Osteoblast (primary cell): ENCODE measurements around the gene ANKRD28. TPM values are rescaled to one million over a fixed set of nuclear protein-coding genes. Genes with fewer than 3 reads are reported as not detected.
A peak's percentile ranks its signal among the peaks of the same experiment; 100 is the strongest.
"Not testable (repeated sequence)": the region's sequence is repeated elsewhere in the genome, so short reads cannot be mapped to it uniquely, and the experiment has no call there.

ENCODE experiments used
- DNase-seq: peaks from one replicate; pipeline ENCODE4 v3.0.0; 2011; ENCODE audit warnings: low spot score, mixed read lengths; ENCODE audit not compliant: insufficient read length; ENCODE audit errors: missing footprints
- H2AFZ ChIP-seq: 2 replicates; pipeline ENCODE4 v1.6.0; 2011; ENCODE audit warnings: mild to moderate bottlenecking, low read length
- H3K27ac ChIP-seq: 2 replicates; pipeline ENCODE4 v1.5.1; 2011; ENCODE audit warnings: mild to moderate bottlenecking, low read depth, low read length, moderate library complexity
- H3K27me3 ChIP-seq: 2 replicates; pipeline ENCODE4 v1.6.0; 2012; ENCODE audit warnings: mild to moderate bottlenecking, control low read depth, inconsistent platforms, low read length, moderate library complexity; ENCODE audit not compliant: insufficient read depth
- H3K36me3 ChIP-seq: 2 replicates; pipeline ENCODE4 v1.5.1; 2011; ENCODE audit warnings: mild to moderate bottlenecking, low read length, control low read depth, moderate library complexity; ENCODE audit not compliant: insufficient read depth
- H3K4me1 ChIP-seq: 2 replicates; pipeline ENCODE4 v1.5.1; 2011; ENCODE audit warnings: mild to moderate bottlenecking, low read length, control low read depth, moderate library complexity; ENCODE audit not compliant: insufficient read depth
- H3K4me2 ChIP-seq: 2 replicates; pipeline ENCODE4 v1.6.0; 2011; ENCODE audit warnings: mild to moderate bottlenecking, low read length; ENCODE audit not compliant: insufficient read depth
- H3K4me3 ChIP-seq: fragments of 200-600 bp; sonication (generic); 3 replicates; pipeline ENCODE4 v1.5.1; 2012; ENCODE audit warnings: mild to moderate bottlenecking, low read length, inconsistent platforms; ENCODE audit not compliant: insufficient read depth
- H3K79me2 ChIP-seq: 2 replicates; pipeline ENCODE4 v1.6.0; 2012; ENCODE audit warnings: mild to moderate bottlenecking, low read length, control low read depth, inconsistent platforms; ENCODE audit not compliant: insufficient read depth
- H3K9me3 ChIP-seq: 2 replicates; pipeline ENCODE4 v1.5.1; 2011; ENCODE audit warnings: low read depth, low read length, control low read depth
- H4K20me1 ChIP-seq: 2 replicates; pipeline ENCODE4 v1.6.0; 2012; ENCODE audit warnings: mild to moderate bottlenecking, low read length, control low read depth; ENCODE audit not compliant: insufficient read depth
- CTCF ChIP-seq: IDR thresholded peaks from 2 replicates; pipeline ENCODE4 v1.5.1; 2011; ENCODE audit warnings: mild to moderate bottlenecking, low read depth, low read length, moderate library complexity; ENCODE audit errors: extremely low read depth
- total RNA-seq: library from RNA; depleted of rRNA; stranded (reverse); fragments of >200 nt; gene quantifications from 2 replicates; pipeline ENCODE4 v1.2.3, GENCODE V29; 2012

The ANKRD28 gene
- total RNA-seq, 1 donor: 223 TPM

DNA sequence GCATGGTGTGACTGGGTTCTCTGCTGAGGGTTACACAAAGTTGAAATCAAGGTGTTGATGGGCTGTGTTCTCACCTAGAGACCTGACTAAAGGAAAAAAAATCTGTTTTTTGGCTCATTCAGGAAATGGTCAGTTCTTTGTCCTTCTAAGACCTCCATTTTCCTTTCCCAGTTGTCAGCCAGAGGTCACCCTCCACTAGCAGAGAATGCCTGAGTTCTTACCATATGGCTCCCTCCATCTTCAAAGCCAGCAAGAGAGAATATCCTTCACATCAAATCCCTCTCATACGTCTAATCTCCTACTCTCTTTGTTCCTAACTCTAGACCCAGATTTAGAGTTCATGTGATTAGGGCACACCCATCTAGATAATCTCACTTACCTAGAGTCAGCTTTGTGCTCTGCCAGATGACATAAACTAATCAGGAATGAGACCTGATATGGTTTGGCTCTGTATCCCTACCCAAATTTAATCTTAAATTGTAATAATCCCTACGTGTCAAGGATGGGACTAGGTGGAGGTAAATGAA lies 19.4 kb downstream of the ANKRD28 start:
- H3K27ac ChIP-seq: no peak overlapping the region
- H3K4me3 ChIP-seq: no peak overlapping the region
- no peak overlapping the region for H2AFZ ChIP-seq
- peaks cover 35% of the 10 kb centered on the region for H3K4me1 ChIP-seq
- H3K36me3 ChIP-seq: peaks cover 12% of the 10 kb centered on the region
- no peak for DNase-seq
- H3K79me2 ChIP-seq: peaks cover 99% of the 10 kb centered on the region
- H3K4me2 ChIP-seq: no peak overlapping the region
- no peaks in the 10 kb centered on the region for H3K9me3 ChIP-seq
- no peaks in the 10 kb centered on the region for H3K27me3 ChIP-seq
- TF ChIP-seq CTCF: no peak
- H4K20me1 ChIP-seq: no peaks in the 10 kb centered on the region

- Histone ChIP-seq H3K36me3 (peaks cover 12% of the 10 kb centered on the region), H3K79me2 (peaks cover 99% of the 10 kb centered on the region), H3K4me1 (peaks cover 14% of the 10 kb centered on the region)
- not testable (repeated sequence) for H3K4me3 ChIP-seq, H3K27me3 ChIP-seq, H4K20me1 ChIP-seq, DNase-seq, H2AFZ ChIP-seq, H3K27ac ChIP-seq, H3K4me2 ChIP-seq, H3K9me3 ChIP-seq
These were observed 22.7 kb downstream of the ANKRD28 start for GRCh38 chr3:15774931-15775560.

DNA sequence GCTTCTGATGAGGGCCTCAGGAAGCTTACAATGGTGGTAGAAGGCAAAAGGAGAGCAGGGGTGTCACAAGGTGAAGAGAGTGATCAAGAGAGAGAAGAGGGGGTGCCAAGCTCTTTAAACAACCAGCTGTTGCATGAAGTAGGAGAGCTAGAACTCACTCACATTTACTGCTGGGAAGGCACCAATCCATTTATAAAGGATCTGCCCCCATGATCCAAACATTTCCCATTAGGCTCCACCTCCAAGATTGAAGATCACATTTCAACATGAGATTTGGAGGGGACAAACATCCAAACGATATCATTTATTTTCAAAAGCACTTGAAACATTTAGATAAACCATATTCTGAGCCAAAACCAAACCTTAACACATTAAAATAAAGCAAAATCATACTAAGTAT lies 26.3 kb downstream of the ANKRD28 start:
- H4K20me1 ChIP-seq: no peaks in the 10 kb centered on the region
- no peak overlapping the region for H3K4me3 ChIP-seq
- H2AFZ ChIP-seq: no peak overlapping the region
- peaks cover 31% of the 10 kb centered on the region for H3K4me1 ChIP-seq
- TF ChIP-seq CTCF: no peak
- peak overlapping the region; percentile 25 for H3K27ac ChIP-seq
- DNase-seq: no peak
- H3K79me2 ChIP-seq: peaks cover 90% of the 10 kb centered on the region
- H3K9me3 ChIP-seq: no peaks in the 10 kb centered on the region
- no peaks in the 10 kb centered on the region for H3K27me3 ChIP-seq
- no peaks in the 10 kb centered on the region for H3K36me3 ChIP-seq
- no peak overlapping the region for H3K4me2 ChIP-seq

- TF ChIP-seq CTCF: no peak
- Histone ChIP-seq H3K36me3 (peaks cover 15% of the 10 kb centered on the region), H2AFZ (no peak overlapping the region), H3K4me3 (no peak overlapping the region), H3K4me1 (peaks cover 19% of the 10 kb centered on the region), H3K79me2 (peaks cover 86% of the 10 kb centered on the region), H3K9me3 (no peaks in the 10 kb centered on the region), H4K20me1 (no peaks in the 10 kb centered on the region), H3K27ac (peak overlapping the region; percentile 85), H3K27me3 (no peaks in the 10 kb centered on the region), H3K4me2 (peak overlapping the region; percentile 43)
- no peak for DNase-seq
These were observed 28.4 kb downstream of the ANKRD28 start for GRCh38 chr3:15769256-15769915.
